Left colon (tissue), 2 donors: ENCODE data around the gene GAB1. TPM values are rescaled to one million over a fixed set of nuclear protein-coding genes. Genes with fewer than 3 reads are reported as not detected.
A peak's percentile ranks its signal among the peaks of the same experiment; 100 is the strongest.

Source experiments
- ATAC-seq: fragments of 200-7000 bp; cut with Tn5 transposase; one replicate; pipeline ENCODE4 v1.9.1; 2020; ENCODE audit warnings: mild to moderate bottlenecking, moderate library complexity
- DNase-seq, 2 donors: peaks; one replicate each; pipeline ENCODE4 v3.0.0-alpha.2; 2020
- intact Hi-C, 2 donors: fragments of 100-400 bp; cut with DNase I in 1 of 2; cut with micrococcal nuclease in 1 of 2; formaldehyde crosslinking; loops; one replicate each; pipeline versions ENCODE4 v1.11.2 to v1.14.0; 2022; cut with DNase I, micrococcal nuclease
- total RNA-seq, 2 donors: library from RNA; stranded (reverse); fragmentation: NEBNext Ultra II Directional; extraction: Animal tissue kit (Norgen Biotek cat#: 25700); gene quantifications; one replicate each; pipeline ENCODE4 v1.2.1, GENCODE V29; 2021
- donor health status: DM: no; HTN: no; CAD: no.
- donor health status: DM: yes; HTN: yes; CAD: no.

Gene GAB1
- total RNA-seq, 2 donors from 2014 or later = 69.0 to 71.1 TPM

- intact Hi-C loops = no loop called here
- peak; percentile 83 for ATAC-seq
- no peak for DNase-seq
Measured at GRCh38 chr4:143437937-143438336, 101.3 kb downstream of the GAB1 start.

GRCh38 chr4:143438710-143439109, 102.0 kb downstream of the GAB1 start:
- DNase-seq (no peak), ATAC-seq (no peak)
- intact Hi-C loops = no loop called here

GRCh38 chr4:143441109-143441508, 104.4 kb downstream of the GAB1 start:
- intact Hi-C loops = no loop called here
- no peak for DNase-seq
- no peak for ATAC-seq

- intact Hi-C loops = no loop called here
- ATAC-seq (peak; percentile 69), DNase-seq (peak in 1 of 2 donors; percentile 16)
Measured at GRCh38 chr4:143441678-143442077, 105.0 kb downstream of the GAB1 start.

- intact Hi-C loops = no loop called here
- no peak for ATAC-seq
- DNase-seq = no peak
Measured at GRCh38 chr4:143443728-143444127, 107.1 kb downstream of the GAB1 start.

- ATAC-seq = peak; percentile 59
- intact Hi-C loops = no loop called here
- no peak for DNase-seq
Measured at GRCh38 chr4:143451186-143451585, 114.5 kb downstream of the GAB1 start.

GRCh38 chr4:143455211-143455610, 118.5 kb downstream of the GAB1 start:
- ATAC-seq = no peak
- intact Hi-C loops = no loop called here
- no peak for DNase-seq

GRCh38 chr4:143458966-143459365, 122.3 kb downstream of the GAB1 start:
- intact Hi-C loops = no loop called here
- DNase-seq (no peak), ATAC-seq (no peak)

- intact Hi-C loops = no loop called here
Measured at GRCh38 chr4:143473334-143474126, 136.9 kb downstream of the GAB1 start.

GRCh38 chr4:143477487-143477886, 140.8 kb downstream of the GAB1 start:
- intact Hi-C loops = no loop called here
- ATAC-seq = no peak
- DNase-seq = no peak

More at GRCh38 chr4:143473334-143474126, 136.9 kb downstream of the GAB1 start:
- ATAC-seq = no peak
- no peak for DNase-seq

GRCh38 chr4:143481361-143481760, 144.7 kb downstream of the GAB1 start:
- DNase-seq (no peak), ATAC-seq (no peak)
- intact Hi-C loops = loop anchor here in 1 of 2 donors (5.0 kb wide), 1 partner anchor 279 kb away; no protein-coding TSS in a partner anchor

GRCh38 chr4:143482840-143483239, 146.2 kb downstream of the GAB1 start:
- intact Hi-C loops = loop anchor here in 1 of 2 donors (5.0 kb wide), 1 partner anchor 281 kb away; no protein-coding TSS in a partner anchor
- ATAC-seq (peak; percentile 68), DNase-seq (no peak)

GRCh38 chr4:143486314-143486713, 149.6 kb downstream of the GAB1 start:
- intact Hi-C loops = no loop called here
- DNase-seq = no peak
- ATAC-seq = no peak

GRCh38 chr4:143488687-143489086, 152.0 kb downstream of the GAB1 start:
- no peak for ATAC-seq
- no peak for DNase-seq
- intact Hi-C loops = no loop called here

GRCh38 chr4:143489106-143489505, 152.4 kb downstream of the GAB1 start:
- no peak for ATAC-seq
- no peak for DNase-seq
- intact Hi-C loops = no loop called here

GRCh38 chr4:143498021-143498420, 161.3 kb downstream of the GAB1 start:
- ATAC-seq = no peak
- intact Hi-C loops = no loop called here
- no peak for DNase-seq

GRCh38 chr4:143502231-143502630, 165.6 kb downstream of the GAB1 start:
- intact Hi-C loops = no loop called here
- no peak for DNase-seq
- no peak for ATAC-seq

- DNase-seq = no peak
- no peak for ATAC-seq
- intact Hi-C loops = no loop called here
Measured at GRCh38 chr4:143506031-143506430, 169.4 kb downstream of the GAB1 start.

- no peak for DNase-seq
- intact Hi-C loops = no loop called here
- ATAC-seq = no peak
Measured at GRCh38 chr4:143511906-143512305, 175.2 kb downstream of the GAB1 start.

- no peak for DNase-seq
- intact Hi-C loops = no loop called here
- ATAC-seq = peak; percentile 18
Measured at GRCh38 chr4:143512978-143513313, 176.3 kb downstream of the GAB1 start.
